Vagina (tissue), 2 donors: Measurements from ENCODE around the gene MDM1.

ENCODE experiments used
- POLR2A ChIP-seq, 2 donors: fragments of 450-650 bp; IDR thresholded peaks; one replicate each; pipeline ENCODE4 v1.6.1; 2017; ENCODE audit warnings: antibody characterized with exemption in 2 of 2, mild to moderate bottlenecking in 2 of 2, moderate library complexity in 2 of 2
- TF ChIP-seq, protein P1 (sequence below), 3 experiments: fragments of 450-650 bp in 2 of 3; fragments of 200-600 bp in 1 of 3; sonication (generic) in 1 of 3; IDR thresholded peaks; one replicate each; pipeline ENCODE4 v1.5.1; 2017 to 2019; ENCODE audit warnings: antibody characterized with exemption in 3 of 3, mild to moderate bottlenecking in 2 of 3, moderate library complexity in 2 of 3

GRCh38 chr12:68319988-68320623 is 12.1 kb downstream of the MDM1 start:
- TF ChIP-seq, protein P1, sequence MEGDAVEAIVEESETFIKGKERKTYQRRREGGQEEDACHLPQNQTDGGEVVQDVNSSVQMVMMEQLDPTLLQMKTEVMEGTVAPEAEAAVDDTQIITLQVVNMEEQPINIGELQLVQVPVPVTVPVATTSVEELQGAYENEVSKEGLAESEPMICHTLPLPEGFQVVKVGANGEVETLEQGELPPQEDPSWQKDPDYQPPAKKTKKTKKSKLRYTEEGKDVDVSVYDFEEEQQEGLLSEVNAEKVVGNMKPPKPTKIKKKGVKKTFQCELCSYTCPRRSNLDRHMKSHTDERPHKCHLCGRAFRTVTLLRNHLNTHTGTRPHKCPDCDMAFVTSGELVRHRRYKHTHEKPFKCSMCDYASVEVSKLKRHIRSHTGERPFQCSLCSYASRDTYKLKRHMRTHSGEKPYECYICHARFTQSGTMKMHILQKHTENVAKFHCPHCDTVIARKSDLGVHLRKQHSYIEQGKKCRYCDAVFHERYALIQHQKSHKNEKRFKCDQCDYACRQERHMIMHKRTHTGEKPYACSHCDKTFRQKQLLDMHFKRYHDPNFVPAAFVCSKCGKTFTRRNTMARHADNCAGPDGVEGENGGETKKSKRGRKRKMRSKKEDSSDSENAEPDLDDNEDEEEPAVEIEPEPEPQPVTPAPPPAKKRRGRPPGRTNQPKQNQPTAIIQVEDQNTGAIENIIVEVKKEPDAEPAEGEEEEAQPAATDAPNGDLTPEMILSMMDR (IDR thresholded peaks at IDR 0.05): no peak
- no peak for TF ChIP-seq POLR2A (IDR thresholded peaks at IDR 0.05)
